CMK (cell line): ENCODE results near the gene MAPK8IP3.

ENCODE experiments used
- DNase-seq: peaks from one replicate; pipeline ENCODE4 v3.0.0-alpha.2; 2010; ENCODE audit warnings: low read depth

The MAPK8IP3 gene

GRCh38 chr16:1740781-1741490, 34.9 kb downstream of the MAPK8IP3 start:
- DNase-seq, result no peak

GRCh38 chr16:1741553-1742165, 35.7 kb downstream of the MAPK8IP3 start:
- no peak for DNase-seq

GRCh38 chr16:1743376-1744337, 37.7 kb downstream of the MAPK8IP3 start:
- no peak for DNase-seq

- no peak for DNase-seq
Measured at GRCh38 chr16:1744338-1744840, 38.4 kb downstream of the MAPK8IP3 start.

- no peak for DNase-seq
Measured at GRCh38 chr16:1745181-1745899, 39.3 kb downstream of the MAPK8IP3 start.

GRCh38 chr16:1745900-1746692, 40.1 kb downstream of the MAPK8IP3 start:
- DNase-seq, result no peak

GRCh38 chr16:1746693-1747195, 40.7 kb downstream of the MAPK8IP3 start:
- no peak for DNase-seq

DNA sequence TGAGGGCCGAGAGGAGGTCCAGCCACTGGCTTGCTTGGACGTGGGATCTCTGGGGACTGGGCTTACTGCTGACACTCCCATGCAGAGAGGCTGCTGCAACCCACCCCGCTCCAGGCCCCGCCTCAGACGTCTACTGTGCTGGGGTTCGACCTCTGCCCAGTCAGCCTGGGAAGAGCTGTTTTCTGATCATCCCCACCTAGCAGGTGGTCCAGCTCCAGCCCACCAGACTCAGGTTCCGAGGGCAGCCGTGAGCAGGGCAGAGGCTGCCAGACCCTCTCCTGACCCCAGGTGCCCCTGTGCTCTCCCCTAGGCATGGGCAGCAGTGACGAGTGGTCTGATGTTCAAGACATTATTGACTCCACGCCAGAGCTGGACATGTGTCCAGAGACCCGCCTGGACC, 41.9 kb downstream of the MAPK8IP3 start:
- DNase-seq, result no peak

GRCh38 chr16:1749152-1750117, 43.4 kb downstream of the MAPK8IP3 start:
- DNase-seq, result no peak

DNA sequence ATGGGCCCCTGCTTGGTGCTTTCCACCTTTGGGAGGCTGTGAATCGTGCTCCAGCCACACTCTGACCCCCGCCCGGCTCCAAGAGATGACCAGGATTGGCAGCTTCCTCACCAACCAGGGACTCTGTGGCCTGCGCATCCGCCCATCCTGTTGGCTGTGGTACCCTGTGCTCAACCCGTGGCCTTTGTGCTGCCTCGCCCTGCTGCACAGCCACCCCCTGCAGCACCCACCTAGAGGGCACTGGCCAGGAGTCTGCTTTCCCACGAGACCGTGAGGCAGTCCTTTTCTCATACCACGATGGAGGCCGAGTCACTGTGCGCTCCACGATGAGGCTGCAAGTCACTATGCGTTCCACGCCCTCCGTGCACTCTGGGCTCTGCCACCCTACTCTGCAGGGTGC, 46.0 kb downstream of the MAPK8IP3 start:
- no peak for DNase-seq

DNA sequence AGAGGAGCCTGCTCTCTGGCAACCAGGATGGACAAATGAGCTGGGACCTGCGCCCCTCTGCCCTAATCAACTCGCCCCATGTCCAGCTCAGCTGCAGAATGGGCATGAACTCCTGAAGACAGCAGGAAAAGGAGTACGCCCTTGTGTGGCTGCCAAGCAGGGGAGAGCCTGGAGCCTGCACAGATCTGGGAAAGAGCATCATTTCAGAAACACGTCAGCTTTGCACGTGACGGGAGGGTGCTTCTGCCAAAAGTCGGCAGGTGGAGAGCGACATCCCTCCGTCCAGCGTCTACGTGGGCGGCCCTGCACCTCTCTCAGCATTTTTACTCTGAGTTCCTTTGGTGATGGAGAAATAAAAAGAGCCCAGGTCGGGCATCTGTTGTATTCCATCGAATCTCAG, 46.9 kb downstream of the MAPK8IP3 start:
- DNase-seq, result no peak

DNA sequence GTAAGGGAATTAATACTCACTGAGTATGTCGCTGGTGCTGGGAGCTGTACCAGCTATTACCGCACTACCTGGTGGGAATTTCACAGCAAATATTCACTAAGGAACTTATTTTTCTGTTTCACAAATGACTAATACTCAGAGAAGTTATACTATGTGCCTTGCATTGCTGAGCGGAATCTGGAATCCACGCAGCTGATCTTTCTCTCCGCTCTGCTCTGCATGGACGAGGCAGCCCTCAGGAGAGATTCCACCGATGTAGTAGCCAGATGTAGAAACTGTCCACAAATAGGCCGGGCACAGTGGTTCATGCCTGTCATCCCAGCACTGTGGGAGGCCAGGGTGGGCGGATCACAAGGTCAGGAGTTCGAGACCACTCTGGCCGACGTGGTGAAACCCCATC, 48.2 kb downstream of the MAPK8IP3 start:
- DNase-seq, result no peak

DNA sequence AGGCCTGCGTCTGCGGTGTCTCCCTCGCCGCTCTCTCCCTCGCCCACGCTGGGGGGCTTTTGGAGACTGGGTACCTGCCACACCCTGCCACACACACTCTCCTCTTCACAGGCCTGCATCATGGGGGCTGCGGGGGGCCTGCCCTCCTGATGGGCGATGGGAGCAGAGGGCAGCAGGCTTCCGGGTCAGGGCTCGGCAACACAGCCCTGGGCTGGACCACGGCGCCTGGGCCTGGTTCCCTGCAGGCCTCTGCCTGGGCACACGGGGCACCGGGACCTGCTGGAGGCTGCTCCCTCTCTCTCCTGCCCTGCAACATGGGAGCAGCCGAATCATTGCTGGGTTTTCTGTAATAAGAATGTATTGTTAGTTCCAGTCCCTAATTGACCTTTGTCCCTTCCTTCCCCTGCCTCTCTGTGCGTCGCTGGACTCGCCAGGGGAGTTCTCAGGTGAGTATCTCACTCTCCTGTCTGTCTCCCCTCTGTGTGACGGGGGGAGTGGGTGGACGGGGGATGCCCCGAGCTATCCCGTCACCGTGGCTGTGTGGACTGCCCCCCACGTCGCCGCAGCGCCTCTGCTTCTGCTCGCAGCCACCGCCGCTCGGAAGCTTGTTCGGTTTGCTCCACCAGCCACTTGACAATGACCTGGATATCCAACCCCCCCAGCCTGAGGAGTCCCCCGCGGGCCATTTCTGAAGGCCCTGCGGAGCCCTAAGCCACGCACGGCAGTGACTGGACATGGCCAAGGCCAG, 51.9 kb downstream of the MAPK8IP3 start:
- DNase-seq, result no peak

GRCh38 chr16:1758923-1759322, 52.9 kb downstream of the MAPK8IP3 start:
- no peak for DNase-seq

DNA sequence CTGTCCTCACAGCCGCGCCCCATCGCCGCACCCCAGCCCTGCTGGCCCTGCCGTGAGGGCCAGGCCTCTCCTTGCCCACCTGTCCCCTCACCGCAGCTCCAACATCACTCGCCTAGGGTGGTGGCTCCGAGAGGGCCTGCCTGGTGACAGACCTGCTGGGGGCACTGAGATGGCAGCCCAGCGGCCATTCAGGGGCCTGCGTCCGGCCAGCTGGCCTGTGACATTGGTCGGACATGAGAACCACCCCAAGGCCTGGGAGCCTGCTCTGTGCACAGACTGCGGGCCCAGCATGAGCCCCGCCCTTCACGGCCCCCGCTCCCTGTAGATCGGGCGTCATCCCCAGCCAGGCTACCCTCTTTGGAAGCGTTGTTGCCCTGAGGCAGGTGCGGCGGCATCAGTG, 53.5 kb downstream of the MAPK8IP3 start:
- DNase-seq, result no peak

GRCh38 chr16:1760911-1761310, 54.9 kb downstream of the MAPK8IP3 start:
- no peak for DNase-seq

GRCh38 chr16:1761751-1762150, 55.8 kb downstream of the MAPK8IP3 start:
- no peak for DNase-seq

DNA sequence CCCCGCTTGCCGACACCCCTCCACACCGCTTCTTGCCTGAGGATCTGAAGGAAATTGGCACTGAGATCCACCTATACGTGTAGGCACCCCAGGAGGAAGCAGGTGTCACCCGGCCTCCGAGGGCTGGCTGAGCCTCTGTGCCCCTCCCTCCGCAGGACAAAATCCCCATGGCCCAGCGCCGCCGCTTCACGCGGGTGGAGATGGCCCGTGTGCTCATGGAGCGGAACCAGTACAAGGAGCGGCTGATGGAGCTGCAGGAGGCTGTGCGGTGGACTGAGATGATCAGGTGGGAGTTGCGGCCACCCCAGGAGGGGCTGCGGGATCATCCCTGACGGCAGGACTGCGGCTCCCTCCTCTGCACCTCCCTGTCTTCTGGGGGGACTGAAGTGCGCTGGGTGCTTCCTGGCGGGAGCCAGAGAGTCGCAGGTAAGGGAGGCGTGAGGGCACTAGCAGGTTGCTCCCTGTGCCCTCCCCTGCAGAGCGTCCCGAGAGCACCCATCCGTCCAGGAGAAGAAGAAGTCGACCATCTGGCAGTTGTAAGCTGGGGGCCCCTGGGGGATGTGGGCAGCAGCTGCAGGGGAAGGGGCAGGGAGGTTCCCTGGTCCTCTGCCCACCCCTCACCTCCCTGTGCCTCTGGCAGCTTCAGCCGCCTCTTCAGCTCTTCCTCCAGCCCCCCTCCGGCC, 56.3 kb downstream of the MAPK8IP3 start:
- no peak for DNase-seq
